Stimulated activated CD4-positive, alpha-beta T cell treated with anti-CD3 and anti-CD28 coated beads, Interleukin-15, amount 100 ng/mL, for 24 hours (primary cell): ENCODE results near the gene FMNL2.
"Not testable (repeated sequence)": the region's sequence is repeated elsewhere in the genome, so short reads cannot be mapped to it uniquely, and the experiment has no call there.

Experiments used
- DNase-seq: peaks from one replicate; pipeline ENCODE4 v3.0.0-alpha.2; 2020

The FMNL2 gene

DNA sequence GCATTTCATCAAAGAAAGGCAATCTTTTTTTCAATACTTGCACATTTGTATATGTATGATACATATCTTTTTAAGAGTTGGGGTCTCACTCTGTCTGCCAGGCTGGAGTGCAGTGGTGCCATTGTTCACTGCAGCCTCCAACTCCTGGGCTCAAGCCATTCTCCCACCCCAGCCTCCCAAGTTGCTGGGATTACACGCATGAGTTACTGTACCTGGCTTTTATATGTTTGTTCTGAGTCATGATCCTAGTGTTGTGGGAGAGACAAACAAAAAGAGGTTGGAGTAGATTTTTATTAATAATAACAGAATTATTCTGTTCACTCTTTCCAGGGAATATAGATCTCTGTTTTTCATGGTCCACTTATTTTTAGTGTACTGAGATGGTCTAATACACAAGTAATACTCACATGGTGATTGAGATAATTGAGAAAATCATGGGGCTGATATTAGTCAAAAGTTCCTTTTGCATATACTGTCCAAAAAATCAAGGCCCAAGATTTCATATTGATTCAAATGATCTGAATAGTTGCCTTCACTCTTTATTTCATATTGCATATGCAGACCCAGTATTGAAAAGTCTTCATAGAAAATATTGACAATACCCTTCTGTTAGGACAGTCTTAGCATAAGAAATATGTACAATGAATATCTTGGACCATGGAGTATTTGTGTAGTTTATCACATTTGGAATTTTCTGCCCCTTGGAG, 138.3 kb downstream of the FMNL2 start:
- no peak for DNase-seq

DNA sequence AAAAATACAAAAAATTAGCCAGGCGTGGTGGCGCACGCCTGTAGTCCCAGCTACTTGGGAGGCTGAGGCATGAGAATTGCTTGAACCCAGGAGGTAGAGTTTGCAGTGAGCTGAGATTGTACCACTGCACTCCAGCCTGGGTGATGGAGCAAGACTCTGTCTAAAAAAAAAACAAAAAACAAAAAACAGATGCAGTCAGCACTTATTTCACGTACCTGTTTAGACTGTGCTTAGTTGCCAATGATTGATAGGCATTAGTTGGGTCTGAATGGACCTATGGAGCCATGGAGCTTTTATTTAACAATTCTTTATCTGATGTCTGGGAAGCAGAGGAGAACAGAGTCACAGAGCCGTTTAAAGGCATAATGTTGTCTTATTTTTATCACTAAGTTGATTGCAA, 139.5 kb downstream of the FMNL2 start:
- DNase-seq = not testable (repeated sequence)

DNA sequence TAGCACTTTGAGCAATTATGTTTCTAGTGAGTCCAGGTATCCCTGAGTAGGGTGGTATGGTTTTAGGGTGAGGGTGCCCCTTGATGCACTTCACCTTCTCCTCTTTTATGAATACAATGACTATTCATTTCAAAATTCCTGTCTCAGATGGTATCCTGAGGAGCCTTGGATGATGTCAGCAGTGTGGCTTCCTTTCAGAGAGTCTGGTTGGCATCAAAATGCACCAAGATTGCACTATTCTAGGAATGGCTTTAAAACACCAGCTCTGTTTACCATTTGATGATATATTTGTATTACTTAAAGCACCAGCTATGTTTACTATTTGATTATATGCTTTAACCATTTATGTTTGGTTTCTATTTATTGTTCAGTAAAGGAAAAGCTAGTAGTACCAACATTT, 141.0 kb downstream of the FMNL2 start:
- no peak for DNase-seq

DNA sequence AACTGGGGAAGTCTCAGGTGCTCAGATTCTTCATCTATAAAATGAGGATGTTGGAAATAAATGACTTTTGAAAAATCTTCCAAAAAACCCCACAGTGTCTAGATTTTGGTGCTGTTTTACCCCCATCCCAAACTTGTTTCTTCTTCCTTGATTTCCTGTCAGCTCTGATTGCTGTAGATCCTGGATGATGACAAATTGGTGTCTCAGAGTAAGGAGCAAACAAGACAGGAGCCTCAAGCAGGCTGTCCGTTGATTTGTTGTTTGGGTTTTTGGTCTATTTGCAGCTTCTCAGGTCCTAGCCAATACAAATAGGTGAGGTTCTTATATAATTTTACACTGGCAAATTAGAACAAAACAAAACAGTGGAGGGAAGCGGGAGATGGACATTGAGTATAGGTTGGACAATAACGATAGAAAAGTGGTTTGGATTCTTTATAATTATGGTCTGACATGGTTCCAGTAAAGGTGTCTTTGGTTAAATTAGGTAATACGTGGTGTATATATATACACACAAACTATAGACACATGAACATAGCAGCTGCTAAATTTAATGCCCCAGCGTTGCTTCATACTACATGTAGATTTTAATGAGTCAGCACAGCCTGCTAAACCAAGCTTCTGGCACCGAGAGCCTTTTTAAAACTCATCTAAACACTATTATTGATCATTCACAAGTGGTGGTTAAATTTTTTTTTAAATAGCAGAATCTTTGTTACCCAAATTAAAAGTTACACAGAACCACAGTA, 142.5 kb downstream of the FMNL2 start:
- no peak for DNase-seq

DNA sequence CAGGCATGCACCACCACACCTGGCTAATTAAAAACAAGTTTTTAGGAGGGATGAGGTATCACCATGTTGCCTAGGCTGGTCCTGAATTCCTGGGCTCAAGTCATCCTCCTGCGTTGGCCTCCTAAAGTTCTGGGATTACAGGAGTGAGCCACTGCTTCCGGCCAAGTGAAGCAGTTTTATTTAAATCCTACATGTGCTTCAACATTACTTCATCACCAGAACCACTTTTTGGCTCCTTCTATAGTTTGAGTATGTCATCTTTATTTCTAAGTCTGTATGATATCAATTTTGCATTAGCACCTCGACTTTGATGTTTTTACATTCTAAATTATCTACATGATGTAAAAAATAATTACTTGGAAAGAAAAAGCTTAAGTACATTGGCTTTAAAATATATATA, 144.3 kb downstream of the FMNL2 start:
- no peak for DNase-seq

DNA sequence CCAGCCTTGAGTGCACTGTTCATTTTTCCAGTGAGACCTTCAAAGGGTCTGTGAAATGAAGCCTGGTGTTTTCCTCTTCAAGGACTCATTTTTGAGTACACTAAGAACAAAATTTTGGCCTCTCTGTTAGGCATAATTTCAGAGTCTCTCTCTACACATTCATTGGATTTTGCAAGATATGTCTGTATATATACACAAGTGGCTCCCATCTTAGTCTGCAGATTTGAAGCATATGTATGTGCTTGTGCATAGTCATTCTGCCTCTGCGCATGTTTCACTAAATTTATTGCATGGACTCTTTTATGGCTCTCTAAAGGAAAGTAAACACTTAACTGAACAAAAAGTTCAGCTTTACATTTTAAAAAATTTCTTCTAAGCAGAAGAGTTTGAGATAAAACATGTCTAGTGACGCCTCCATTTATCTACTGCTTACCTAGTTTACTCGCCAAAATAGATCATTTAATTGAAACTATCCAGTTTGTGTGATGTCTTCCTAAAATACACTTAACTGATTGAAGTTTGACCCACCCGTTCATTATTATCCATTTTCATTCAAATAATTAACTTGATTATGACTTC, 145.9 kb downstream of the FMNL2 start:
- no peak for DNase-seq

DNA sequence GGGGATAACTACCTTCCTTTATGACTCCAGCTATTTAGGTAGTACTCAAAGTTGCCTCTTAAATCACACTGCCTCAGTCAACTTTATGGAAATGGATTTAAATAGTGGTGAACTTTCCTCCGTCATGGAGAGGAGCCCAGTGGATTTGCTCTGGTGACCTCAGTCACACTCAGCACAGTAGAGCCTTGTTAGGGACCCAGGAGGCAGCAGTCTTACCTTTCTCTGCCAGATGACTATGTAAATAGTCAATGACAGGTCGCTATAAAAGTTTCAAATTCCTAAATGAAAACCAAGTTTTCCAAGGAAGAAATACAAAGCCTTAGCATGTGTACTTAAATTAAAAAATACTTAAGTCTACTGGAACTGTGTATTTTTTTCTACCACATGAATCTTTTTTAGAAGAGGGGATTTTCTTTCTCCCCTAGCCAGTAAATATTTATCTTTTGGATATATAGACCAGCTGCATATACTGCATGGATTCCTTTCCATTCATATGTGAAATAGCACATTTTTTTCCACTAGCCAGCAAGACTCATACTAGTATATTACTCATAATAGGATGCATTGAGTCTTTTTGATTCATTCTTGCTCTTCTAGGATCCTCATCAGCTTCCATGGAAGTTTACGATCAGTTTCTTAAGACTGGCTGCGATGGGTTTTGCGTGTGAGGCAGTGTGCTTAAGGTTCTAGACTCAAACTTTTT, 147.1 kb downstream of the FMNL2 start:
- DNase-seq = no peak

DNA sequence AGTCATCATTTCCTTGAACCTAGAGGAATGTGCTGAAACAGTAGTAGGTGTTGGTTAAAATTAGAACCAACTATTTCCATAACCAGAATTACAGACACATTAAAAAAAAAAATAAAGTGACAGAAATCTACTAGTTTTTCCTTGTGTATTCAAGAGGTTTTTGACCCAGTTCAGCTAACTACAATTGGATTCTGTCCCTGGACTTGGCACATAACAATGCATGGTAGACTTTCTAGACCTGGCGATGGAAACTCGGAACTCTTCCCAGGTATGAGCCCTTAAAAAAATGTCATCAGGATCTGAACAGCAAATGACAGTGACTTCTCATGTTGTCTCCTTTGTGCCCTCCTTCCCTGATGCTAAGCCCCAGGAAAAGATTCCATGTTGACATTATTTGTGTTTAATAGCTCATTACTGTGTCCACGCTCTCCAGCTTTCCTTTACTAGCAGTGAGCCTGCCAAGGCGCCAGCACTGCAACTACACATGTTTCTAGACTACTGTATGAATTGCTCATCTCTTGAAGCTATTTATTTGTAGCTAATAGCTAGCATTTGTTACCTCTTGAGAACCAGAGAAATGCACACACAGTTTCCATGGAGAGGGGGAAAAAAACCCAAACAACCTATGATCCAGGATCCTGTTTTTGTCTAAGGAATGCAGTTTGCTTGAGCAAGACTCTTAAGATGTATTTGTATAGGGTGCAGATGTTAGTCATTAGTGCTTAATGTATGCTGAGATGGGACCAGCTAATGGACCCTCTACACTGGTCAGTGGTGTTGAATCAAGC, 148.5 kb downstream of the FMNL2 start:
- DNase-seq = no peak

DNA sequence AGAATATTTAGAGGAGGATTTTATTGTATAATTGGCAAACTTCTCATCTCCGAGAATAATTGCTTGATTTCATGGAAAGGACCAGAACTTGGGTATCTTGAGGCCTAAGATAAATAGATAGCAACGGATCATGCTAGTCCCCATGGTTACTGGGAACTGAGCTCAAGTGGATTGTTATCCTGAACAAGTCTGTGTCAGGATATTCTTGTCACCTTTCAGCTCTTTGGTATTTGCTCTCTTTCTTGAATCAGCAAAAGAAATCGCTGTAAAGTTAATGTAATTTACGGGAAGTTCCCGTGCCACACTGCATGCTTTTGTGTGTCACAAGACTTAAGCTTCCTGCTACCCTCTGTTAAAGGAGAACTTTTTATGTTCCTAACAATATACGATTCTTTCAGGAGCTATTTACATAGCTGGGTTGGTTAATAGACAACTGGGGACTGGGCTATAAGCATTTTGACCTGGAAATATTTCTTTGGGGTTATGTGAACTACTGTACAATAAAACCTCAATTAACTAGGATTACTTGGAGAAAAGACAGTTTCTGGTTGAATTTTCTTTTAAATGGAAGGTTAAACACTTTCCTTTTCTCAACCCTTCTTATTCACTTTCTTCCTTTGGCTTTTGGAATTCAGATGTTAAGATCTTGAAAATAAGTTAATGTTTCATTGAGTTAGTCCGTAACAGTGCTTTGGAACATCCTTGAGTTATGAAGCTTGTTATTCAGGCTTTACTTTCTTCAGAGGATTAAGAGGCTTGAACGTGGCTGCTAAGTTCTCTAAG, 151.2 kb downstream of the FMNL2 start:
- no peak for DNase-seq

DNA sequence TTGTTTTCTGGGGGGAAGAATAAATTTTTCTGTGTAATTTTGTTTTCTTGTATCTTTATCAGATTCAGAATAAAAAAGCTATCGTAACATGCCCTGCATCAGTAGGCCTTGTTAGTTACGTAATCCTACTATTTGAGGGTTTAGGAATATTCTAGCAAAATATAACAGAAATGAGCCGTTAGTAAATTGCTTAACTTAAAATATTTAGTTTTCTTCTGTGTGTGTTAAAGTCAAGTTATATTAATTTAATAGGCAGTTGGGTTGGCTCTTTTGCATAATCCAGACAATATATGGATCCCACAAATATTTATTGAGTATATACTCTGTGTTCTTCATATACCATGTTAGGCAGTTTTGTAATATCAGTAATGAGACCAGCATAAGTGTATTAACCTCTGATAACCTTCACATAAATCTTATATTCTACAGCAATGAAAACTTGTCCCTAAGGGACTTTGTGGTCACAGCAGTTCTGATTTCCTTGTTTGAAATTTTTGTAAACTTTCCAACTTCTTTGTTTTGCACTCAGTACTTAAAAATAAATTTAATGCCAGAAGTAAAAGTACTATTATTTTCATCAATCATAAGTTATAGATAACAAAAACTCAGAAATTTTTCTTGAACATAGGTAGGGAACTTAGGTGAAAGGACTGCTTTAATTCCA, 151.9 kb downstream of the FMNL2 start:
- no peak for DNase-seq

DNA sequence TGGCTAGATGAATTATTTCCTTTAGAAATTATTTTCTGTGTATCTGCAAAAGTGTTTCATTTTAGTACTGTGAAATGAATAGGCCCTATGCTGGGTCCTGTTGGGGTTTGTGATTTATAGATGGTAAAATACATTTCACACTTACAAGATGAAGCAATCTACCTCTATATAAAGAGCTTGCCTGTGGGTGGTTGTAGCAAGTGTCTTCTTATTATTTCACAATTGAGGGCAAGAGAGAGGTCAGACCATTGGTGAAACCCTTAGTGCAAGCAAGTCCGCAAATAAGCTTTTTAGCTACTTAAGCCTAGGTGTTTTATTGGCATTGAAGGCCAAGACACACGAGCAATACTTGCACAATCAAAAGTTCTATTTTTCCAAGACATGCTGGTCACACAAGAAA, 153.1 kb downstream of the FMNL2 start:
- no peak for DNase-seq

DNA sequence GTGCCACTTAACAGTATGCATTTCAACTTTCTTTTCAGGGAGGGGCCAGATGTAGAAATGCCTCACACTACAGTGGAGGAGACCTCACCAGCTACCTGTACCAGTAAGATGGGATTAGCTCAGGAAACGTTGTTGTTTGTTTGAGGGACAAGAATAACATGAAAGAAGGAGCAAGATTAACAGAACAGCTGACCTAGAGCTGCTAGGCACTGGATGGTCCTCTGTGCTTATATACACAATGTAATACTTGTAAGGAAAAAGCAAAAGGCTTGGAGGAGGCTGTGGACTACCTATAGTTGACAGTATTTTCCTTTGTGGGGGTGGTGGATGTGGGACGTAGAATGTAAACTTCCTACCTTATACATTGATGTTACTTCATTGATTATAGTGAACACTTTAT, 154.4 kb downstream of the FMNL2 start:
- no peak for DNase-seq

DNA sequence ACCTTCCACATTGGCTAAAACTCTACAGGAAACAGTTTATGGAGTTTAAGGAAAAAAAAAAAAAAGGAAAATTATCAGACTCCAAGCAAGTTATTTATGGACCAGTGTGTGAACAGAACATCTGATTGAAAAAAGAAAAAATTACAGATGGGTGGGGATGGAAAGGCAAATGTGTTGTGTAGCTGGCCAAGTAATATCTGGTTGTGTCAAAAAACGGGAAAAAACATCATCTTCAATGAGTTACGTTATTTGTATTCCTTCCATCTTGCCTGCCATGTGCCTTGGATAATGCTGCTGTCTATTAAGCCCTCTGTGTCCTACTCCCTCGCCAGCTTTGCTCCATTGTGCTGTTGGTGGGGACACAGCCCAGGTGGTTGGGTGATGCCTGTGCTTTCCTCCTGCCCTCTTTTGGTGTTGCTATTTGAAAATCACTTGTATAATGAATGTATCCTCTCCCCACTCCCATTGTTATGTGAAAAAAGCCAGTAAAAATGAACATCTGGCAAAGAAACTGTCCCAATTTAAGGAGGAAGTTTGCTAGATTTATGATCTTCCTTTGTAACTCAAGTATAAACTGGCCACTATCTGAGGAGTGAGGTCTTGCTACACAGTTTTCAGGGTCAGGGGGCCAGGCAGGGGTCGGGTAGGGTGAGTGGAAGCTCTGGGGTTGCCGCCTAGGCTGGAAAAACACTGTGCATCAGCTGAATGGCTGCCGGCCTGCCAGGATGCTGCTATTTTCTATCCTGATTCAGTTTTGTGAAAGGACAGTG, 155.9 kb downstream of the FMNL2 start:
- no peak for DNase-seq

DNA sequence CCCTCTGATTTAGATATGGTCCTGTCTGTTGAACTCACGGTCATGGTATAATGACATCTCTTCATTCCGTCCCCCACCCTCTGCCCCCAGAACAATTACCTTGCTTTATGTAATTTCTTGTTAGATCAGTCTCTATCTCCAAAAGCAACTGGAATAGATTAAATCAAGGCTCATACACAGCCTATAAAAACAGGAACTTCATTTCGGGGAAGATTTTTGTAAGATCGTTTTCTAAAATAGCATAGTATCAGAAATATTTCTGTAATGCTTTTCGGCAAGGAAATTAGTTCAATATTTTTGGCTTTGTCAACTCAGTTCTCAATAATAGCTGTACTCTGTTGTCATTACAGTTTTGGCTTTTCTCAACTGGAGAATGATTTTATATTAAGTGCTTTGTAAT, 157.2 kb downstream of the FMNL2 start:
- DNase-seq = no peak

DNA sequence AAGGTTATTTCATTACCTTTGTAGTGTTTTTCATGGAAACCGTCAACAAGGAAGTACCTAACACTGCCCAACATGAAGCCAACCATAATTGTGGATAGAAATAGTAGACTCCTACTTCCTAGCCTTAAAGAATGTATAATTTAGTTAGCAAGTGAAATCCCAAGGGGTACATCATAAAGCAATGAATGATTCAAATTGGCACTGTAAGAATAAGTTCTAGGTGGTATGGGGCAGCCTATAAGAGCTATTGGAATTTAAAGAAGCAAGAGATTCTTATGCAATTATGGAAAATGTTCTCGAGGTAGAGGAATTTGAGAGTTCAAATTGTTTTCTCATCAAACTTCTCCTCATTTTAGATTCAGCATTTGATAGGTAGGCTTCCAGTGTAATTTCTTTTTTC, 157.9 kb downstream of the FMNL2 start:
- no peak for DNase-seq

DNA sequence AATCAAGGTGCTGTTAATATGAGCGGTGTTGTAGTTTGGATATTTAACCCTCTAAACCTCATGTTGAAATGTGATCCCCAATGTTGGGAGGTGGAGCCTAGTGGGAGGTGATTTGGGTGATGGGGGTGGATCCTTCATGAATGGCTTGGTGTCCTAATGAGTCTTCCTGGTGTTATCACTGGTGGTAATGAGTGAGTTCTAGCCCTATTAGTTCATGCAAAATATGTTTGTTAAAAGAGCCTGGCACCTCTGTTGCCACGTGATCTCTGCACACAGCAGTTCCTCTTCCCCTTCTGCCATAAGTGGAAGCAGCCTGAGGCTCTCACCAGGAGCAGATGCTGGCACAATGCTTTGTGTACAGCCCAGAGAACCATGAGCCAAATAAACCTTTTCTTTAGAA, 158.4 kb downstream of the FMNL2 start:
- DNase-seq = no peak

DNA sequence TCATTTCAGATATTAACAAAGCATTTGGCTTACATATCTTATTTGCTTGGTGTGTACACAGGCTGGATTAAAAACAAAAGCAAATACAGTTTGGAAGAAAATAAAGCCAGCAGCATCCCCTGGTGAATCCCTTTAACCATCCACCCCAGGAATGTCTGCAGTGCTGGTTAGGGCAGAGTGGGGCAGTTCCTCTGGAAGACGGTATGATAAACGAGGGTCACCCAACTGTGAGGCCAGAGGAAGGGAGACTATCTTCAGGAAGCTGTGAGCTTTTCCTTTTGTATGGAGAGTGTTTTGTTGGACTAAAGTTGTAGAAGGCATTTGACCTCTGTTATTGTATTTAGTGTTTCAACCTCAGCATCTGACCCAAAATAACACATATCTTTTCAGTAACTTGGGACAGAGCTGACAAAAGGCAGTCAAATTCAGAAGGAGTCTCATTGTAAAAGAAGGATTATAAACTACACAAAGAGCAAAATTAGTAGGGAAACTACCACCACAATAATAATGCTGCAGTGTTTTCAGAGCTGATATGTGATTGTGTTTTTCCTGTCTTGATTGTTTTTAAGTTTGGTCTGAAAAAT, 159.1 kb downstream of the FMNL2 start:
- DNase-seq = no peak

DNA sequence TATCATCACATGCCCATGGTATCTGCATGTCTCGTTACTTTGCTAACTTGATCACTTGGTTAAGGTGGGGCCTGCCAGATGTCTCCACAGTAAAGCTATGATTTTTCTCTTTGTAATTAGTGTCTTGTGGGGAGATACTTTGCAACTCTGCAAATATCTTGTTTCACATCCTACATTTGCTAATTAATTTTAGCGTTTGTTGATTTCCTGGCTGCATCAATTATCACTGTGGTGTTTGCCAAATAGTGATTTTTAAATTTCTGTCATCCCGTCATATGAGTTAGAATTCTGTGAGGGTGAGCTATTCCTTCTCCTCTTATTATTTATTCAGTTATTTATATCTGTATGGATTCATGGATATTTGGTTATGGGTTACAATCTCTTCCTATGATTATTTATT, 161.4 kb downstream of the FMNL2 start:
- DNase-seq = no peak

DNA sequence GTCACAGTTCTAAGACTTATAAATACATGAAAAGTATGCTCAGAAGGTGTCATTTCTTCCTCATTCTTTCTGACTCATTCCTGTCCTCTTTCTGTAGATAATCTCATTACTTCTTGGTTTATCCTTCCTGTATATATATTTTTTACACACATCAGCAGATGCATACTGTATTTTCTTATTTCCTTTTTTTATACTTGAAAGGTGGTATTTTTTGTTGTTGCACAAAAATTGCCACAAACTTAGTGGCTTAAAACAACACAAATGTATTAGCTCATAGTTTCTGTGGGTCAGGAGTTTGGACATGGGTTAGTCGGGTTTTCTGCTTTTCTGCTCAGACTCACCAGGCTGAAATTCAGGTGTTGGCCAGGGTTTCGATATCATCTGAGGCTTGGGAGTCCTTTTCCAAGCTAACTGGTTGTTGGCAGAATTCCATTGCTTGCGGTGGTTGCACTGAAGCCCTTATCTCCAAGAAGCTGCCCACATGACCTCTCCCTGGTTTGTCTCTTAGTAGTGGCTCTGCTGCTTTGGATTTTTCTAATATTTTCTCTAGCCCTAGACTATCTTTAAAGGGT, 162.6 kb downstream of the FMNL2 start:
- no peak for DNase-seq

DNA sequence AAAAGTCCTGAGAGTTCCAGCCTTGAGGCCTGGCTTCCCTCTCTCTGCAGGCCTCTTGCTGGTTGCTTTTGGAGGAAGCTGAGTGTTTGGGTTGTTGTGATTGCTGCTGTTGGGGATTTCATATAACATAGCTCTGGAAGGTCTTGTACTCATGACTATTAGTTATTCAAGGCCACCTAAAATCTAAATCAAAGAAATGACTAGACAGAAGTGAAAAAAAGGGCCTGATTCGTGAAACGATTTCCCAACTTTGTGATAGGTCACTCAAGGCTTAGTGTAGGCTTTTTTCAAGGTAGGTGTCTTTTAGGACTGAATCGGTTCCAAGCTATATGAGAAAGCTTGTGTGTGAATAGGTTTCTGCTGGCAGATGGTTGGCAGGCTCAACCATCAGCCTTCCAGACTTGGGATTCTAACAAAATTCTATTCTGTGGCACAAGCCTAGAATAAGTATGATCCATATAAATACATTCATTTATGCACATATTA, 164.4 kb downstream of the FMNL2 start:
- DNase-seq = no peak
